PC-3 (cell line): ENCODE data around the gene AVP. TPM values are rescaled to one million over a fixed set of nuclear protein-coding genes. Genes with fewer than 3 reads are reported as not detected.

Experiments used
- ATAC-seq: fragments of 200-7000 bp; cut with Tn5 transposase; 2 replicates; pipeline ENCODE4 v1.9.1; 2020; ENCODE audit warnings: mild to moderate bottlenecking, moderate library complexity
- BruUV-seq: library from RNA; stranded (reverse); fragments of 400-500 nt; replicated peaks from 2 replicates; lab custom pipeline; 2021; lab: Mats Ljungman, UMichigan
- CTCF ChIA-PET: fragments of 300-600 bp; sonication (Branson Sonifier 250); formaldehyde crosslinking; loops from one replicate; lab custom pipeline; 2022; ENCODE audit warnings: antibody characterized with exemption; lab: Charles Lee
- POLR2A ChIA-PET: fragments of 300-600 bp; sonication (Branson Sonifier 250); formaldehyde crosslinking; loops from one replicate; lab custom pipeline; 2022; ENCODE audit warnings: antibody characterized with exemption; ENCODE audit not compliant: unreplicated experiment; lab: Charles Lee
- DNase-seq: peaks from one replicate; pipeline ENCODE4 v3.0.0-alpha.2; 2015
- H2AFZ ChIP-seq: fragments of 300-600 bp; sonication (generic); 2 replicates; pipeline ENCODE4 v1.6.0; 2016; ENCODE audit warnings: antibody characterized with exemption, low read length
- H3F3A ChIP-seq: fragments of 300-600 bp; sonication (generic); one replicate; pipeline ENCODE4 v1.6.0; 2017; ENCODE audit warnings: antibody characterized with exemption, low read length, control low read depth, mild to moderate bottlenecking; ENCODE audit not compliant: unreplicated experiment
- H3K27ac ChIP-seq: fragments of 300-600 bp; sonication (generic); 2 replicates; pipeline ENCODE4 v1.5.1; 2016; ENCODE audit warnings: mild to moderate bottlenecking, low read length
- H3K27me3 ChIP-seq: fragments of 300-600 bp; sonication (generic); 2 replicates; pipeline ENCODE4 v1.6.1; 2016; ENCODE audit warnings: low read length, mixed read lengths
- H3K36me3 ChIP-seq: fragments of 300-600 bp; sonication (generic); 2 replicates; pipeline ENCODE4 v1.6.1; 2016; ENCODE audit warnings: low read depth, mixed run types, low read length, mixed read lengths
- H3K4me1 ChIP-seq: fragments of 300-600 bp; sonication (generic); 2 replicates; pipeline ENCODE4 v1.5.1; 2016; ENCODE audit warnings: low read length; ENCODE audit not compliant: insufficient read depth
- H3K4me2 ChIP-seq: fragments of 300-600 bp; sonication (generic); 2 replicates; pipeline ENCODE4 v1.6.0; 2016; ENCODE audit warnings: low read length
- H3K4me3 ChIP-seq: fragments of 300-600 bp; sonication (generic); 2 replicates; pipeline ENCODE4 v1.5.1; 2016; ENCODE audit warnings: mild to moderate bottlenecking, low read length, mixed read lengths
- H3K79me2 ChIP-seq: fragments of 300-600 bp; sonication (generic); 2 replicates; pipeline ENCODE4 v1.6.1; 2017; ENCODE audit warnings: low read length, mixed read lengths
- H3K9ac ChIP-seq: fragments of 300-600 bp; sonication (generic); 2 replicates; pipeline ENCODE4 v1.6.0; 2016; ENCODE audit warnings: mild to moderate bottlenecking, low read length
- H3K9me2 ChIP-seq: fragments of 300-600 bp; sonication (generic); replicated peaks from 2 replicates; pipeline ENCODE4 v1.6.1; 2016; ENCODE audit warnings: mixed run types, low read length, mixed read lengths
- H3K9me3 ChIP-seq: fragments of 300-600 bp; sonication (generic); 2 replicates; pipeline ENCODE4 v1.6.1; 2016; ENCODE audit warnings: low read length, mixed read lengths
- H4K20me1 ChIP-seq: fragments of 300-600 bp; sonication (generic); 2 replicates; pipeline ENCODE4 v1.6.1; 2016; ENCODE audit warnings: low read length, mixed read lengths
- EZH2 ChIP-seq: fragments of 300-600 bp; sonication (generic); IDR thresholded peaks from one replicate; pipeline ENCODE4 v1.6.1; 2017; ENCODE audit warnings: antibody characterized with exemption, mild to moderate bottlenecking, low read length; ENCODE audit not compliant: unreplicated experiment
- EZH2phosphoT487 ChIP-seq: fragments of 300-600 bp; sonication (generic); IDR thresholded peaks from 2 replicates; pipeline ENCODE4 v1.6.1; 2018; ENCODE audit warnings: mild to moderate bottlenecking, antibody characterized with exemption, low read length, borderline replicate concordance
- intact Hi-C: fragments of 100-400 bp; cut with micrococcal nuclease; formaldehyde crosslinking; loops from 2 replicates; pipeline ENCODE4 v1.9.0; 2023
- total RNA-seq: library from RNA; depleted of rRNA; stranded (reverse); fragments of >200 nt; gene quantifications from 2 replicates; pipeline ENCODE4 v1.2.3, GENCODE V29; 2014
- TF ChIP-seq, protein P1 (sequence below): fragments of 300-600 bp; sonication (generic); conservative IDR thresholded peaks from 2 replicates; pipeline ENCODE4 v1.5.1; 2017; ENCODE audit warnings: antibody characterized with exemption, low read depth, mild to moderate bottlenecking, low read length

AVP gene
- total RNA-seq, 1 experiment from 2014 or later, result not detected

GRCh38 chr20:3116341-3116740 lies 31.8 kb upstream of the AVP start:
- H3K27me3 ChIP-seq, result no peaks in the 10 kb centered on the region
- ChIA-PET CTCF (no interaction called here), POLR2A (no interaction called here)
- no peaks in the 10 kb centered on the region for H3K9me2 ChIP-seq
- no peak for DNase-seq
- no peak overlapping the region for H3K27ac ChIP-seq
- no peaks in the 10 kb centered on the region for H3K36me3 ChIP-seq
- H3K9me3 ChIP-seq, result no peaks in the 10 kb centered on the region
- H3K79me2 ChIP-seq, result no peaks in the 10 kb centered on the region
- no peak overlapping the region for H3K4me3 ChIP-seq
- no peak overlapping the region for H3K4me2 ChIP-seq
- no peak overlapping the region for H2AFZ ChIP-seq
- H3K4me1 ChIP-seq, result no peaks in the 10 kb centered on the region
- TF ChIP-seq, protein P1, sequence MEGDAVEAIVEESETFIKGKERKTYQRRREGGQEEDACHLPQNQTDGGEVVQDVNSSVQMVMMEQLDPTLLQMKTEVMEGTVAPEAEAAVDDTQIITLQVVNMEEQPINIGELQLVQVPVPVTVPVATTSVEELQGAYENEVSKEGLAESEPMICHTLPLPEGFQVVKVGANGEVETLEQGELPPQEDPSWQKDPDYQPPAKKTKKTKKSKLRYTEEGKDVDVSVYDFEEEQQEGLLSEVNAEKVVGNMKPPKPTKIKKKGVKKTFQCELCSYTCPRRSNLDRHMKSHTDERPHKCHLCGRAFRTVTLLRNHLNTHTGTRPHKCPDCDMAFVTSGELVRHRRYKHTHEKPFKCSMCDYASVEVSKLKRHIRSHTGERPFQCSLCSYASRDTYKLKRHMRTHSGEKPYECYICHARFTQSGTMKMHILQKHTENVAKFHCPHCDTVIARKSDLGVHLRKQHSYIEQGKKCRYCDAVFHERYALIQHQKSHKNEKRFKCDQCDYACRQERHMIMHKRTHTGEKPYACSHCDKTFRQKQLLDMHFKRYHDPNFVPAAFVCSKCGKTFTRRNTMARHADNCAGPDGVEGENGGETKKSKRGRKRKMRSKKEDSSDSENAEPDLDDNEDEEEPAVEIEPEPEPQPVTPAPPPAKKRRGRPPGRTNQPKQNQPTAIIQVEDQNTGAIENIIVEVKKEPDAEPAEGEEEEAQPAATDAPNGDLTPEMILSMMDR, result no peak
- TF ChIP-seq EZH2 (no peak), EZH2phosphoT487 (no peak)
- no peak overlapping the region for H3K9ac ChIP-seq
- H3F3A ChIP-seq, result no peaks in the 10 kb centered on the region
- intact Hi-C loops, result no loop called here
- ATAC-seq, result no peak
- no TSS peak for BruUV-seq
- H4K20me1 ChIP-seq, result no peaks in the 10 kb centered on the region

DNA sequence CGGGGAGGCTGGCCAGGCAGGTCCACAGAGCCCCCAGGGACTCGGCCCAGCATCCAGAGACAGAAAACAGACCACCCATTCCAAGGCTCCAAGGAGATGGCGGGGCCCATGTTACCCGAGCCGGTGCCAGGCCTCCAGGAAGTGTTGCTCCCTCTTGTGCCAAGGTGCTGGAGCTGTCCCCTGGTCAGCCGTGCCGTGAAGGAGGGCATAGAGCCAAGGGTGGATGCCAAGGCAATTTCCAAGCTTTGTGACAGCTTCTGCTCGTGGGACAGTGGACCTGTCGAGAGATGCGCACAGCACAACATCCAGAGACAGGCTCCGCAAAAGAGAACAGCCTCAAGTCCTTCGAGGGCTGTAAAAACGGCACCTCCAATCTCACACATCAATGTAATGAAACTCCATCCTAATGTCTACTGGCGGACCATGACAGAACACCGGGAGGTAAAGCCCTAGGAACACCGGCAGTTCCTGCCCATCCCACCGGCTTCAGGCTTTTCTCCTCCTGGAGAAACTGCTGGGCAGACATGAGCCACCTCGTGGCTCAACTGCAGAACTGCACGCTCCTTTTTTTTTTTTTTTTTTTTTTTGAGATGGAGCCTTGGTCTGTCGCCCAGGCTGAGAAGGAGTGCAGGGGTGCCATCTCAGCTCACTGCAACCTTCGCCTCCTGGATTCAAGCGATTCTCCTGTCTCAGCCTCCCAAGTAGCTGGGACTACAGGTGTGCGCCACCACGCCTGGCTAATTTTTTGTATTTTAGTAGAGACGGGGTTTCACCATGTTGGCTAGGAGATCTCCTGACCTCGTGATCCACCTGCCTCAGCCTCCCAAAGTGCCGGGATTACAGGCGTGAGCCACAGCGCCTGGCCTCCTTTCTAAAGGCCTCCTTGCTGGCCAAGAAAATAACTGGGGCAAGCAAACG lies 30.9 kb upstream of the AVP start:
- Histone ChIP-seq H3K9ac (no peak overlapping the region), H3K4me2 (no peak overlapping the region), H2AFZ (no peak overlapping the region), H3K36me3 (no peaks in the 10 kb centered on the region), H3K27ac (no peak overlapping the region), H3K4me3 (no peak overlapping the region), H3K27me3 (no peaks in the 10 kb centered on the region), H4K20me1 (no peaks in the 10 kb centered on the region), H3F3A (no peaks in the 10 kb centered on the region), H3K4me1 (no peaks in the 10 kb centered on the region), H3K9me3 (no peaks in the 10 kb centered on the region), H3K9me2 (no peaks in the 10 kb centered on the region), H3K79me2 (no peaks in the 10 kb centered on the region)
- TF ChIP-seq EZH2 (no peak), EZH2phosphoT487 (no peak)
- TF ChIP-seq, protein P1, result peak; percentile 69
- ATAC-seq, result peak; percentile 54
- intact Hi-C loops, result loop anchor here (1.0 kb wide), 1 partner anchor 61 kb away; no protein-coding TSS in a partner anchor
- CTCF ChIA-PET, result interaction anchor here (0.6 kb wide), 1 partner anchor 24 kb away, joined by 10 read pairs; no protein-coding TSS in a partner anchor
- DNase-seq, result peak; percentile 76
- BruUV-seq, result no TSS peak
- POLR2A ChIA-PET, result no interaction called here

GRCh38 chr20:3111995-3112394 lies 27.5 kb upstream of the AVP start:
- TF ChIP-seq EZH2 (no peak), EZH2phosphoT487 (no peak)
- TF ChIP-seq, protein P1, result no peak
- ChIA-PET POLR2A (no interaction called here), CTCF (no interaction called here)
- H3K9ac ChIP-seq, result no peak overlapping the region
- H4K20me1 ChIP-seq, result no peaks in the 10 kb centered on the region
- no peak overlapping the region for H2AFZ ChIP-seq
- no peak overlapping the region for H3K4me2 ChIP-seq
- ATAC-seq (no peak), DNase-seq (no peak)
- H3K9me3 ChIP-seq, result no peaks in the 10 kb centered on the region
- no peaks in the 10 kb centered on the region for H3K27me3 ChIP-seq
- no peaks in the 10 kb centered on the region for H3F3A ChIP-seq
- no peaks in the 10 kb centered on the region for H3K9me2 ChIP-seq
- no peaks in the 10 kb centered on the region for H3K79me2 ChIP-seq
- H3K27ac ChIP-seq, result no peak overlapping the region
- no peaks in the 10 kb centered on the region for H3K4me1 ChIP-seq
- intact Hi-C loops, result no loop called here
- H3K36me3 ChIP-seq, result no peaks in the 10 kb centered on the region
- BruUV-seq, result no TSS peak
- no peak overlapping the region for H3K4me3 ChIP-seq
